GM19035 (cell line): ENCODE data around the gene AGR2.
"Not testable (repeated sequence)": the region's sequence is repeated elsewhere in the genome, so short reads cannot be mapped to it uniquely, and the experiment has no call there.

ENCODE experiments used
- ATAC-seq: cut with Tn5 transposase; IDR thresholded peaks from one replicate; pipeline ENCODE4 v1.9.1; 2021; ENCODE audit not compliant: unreplicated experiment

Gene AGR2

GRCh38 chr7:16804674-16805439 is at the start of gene AGR2:
Gene AGR2 (minus strand): TSS chr7:16804999. CDS start chr7:16801796, 3,203 bp downstream.
- no peak for ATAC-seq

GRCh38 chr7:16853189-16853588 is 48.4 kb upstream of the AGR2 start:
- ATAC-seq, result not testable (repeated sequence)

- ATAC-seq, result no peak
Observed at GRCh38 chr7:16851829-16852228, 47.0 kb upstream of the AGR2 start.

- ATAC-seq, result no peak
Observed at GRCh38 chr7:16850614-16851466, 46.0 kb upstream of the AGR2 start.

- no peak for ATAC-seq
Observed at GRCh38 chr7:16849296-16850148, 44.7 kb upstream of the AGR2 start.

GRCh38 chr7:16847381-16847860 is 42.6 kb upstream of the AGR2 start:
- ATAC-seq, result no peak

GRCh38 chr7:16846601-16847165 is 41.9 kb upstream of the AGR2 start:
- no peak for ATAC-seq

GRCh38 chr7:16845746-16846145 is 40.9 kb upstream of the AGR2 start:
- no peak for ATAC-seq

GRCh38 chr7:16841681-16842080 is 36.9 kb upstream of the AGR2 start:
- no peak for ATAC-seq

GRCh38 chr7:16840094-16840493 is 35.3 kb upstream of the AGR2 start:
- ATAC-seq, result no peak

GRCh38 chr7:16839646-16840045 is 34.8 kb upstream of the AGR2 start:
- ATAC-seq, result no peak

- ATAC-seq, result no peak
Observed at GRCh38 chr7:16838891-16839290, 34.1 kb upstream of the AGR2 start.

GRCh38 chr7:16838386-16838785 is 33.6 kb upstream of the AGR2 start:
- no peak for ATAC-seq

- no peak for ATAC-seq
Observed at GRCh38 chr7:16836481-16836880, 31.7 kb upstream of the AGR2 start.

GRCh38 chr7:16833373-16833772 is 28.6 kb upstream of the AGR2 start:
- no peak for ATAC-seq

GRCh38 chr7:16826060-16826459 is 21.3 kb upstream of the AGR2 start:
- no peak for ATAC-seq

GRCh38 chr7:16822029-16822428 is 17.2 kb upstream of the AGR2 start:
- ATAC-seq, result no peak

GRCh38 chr7:16818732-16819131 is 13.9 kb upstream of the AGR2 start:
- no peak for ATAC-seq

- ATAC-seq, result no peak
Observed at GRCh38 chr7:16817536-16817935, 12.7 kb upstream of the AGR2 start.

GRCh38 chr7:16816824-16817223 is 12.0 kb upstream of the AGR2 start:
- ATAC-seq, result no peak

- no peak for ATAC-seq
Observed at GRCh38 chr7:16815001-16815400, 10.2 kb upstream of the AGR2 start.
